HG03103 (cell line): ENCODE measurements around the gene FRMD4A.
A peak's percentile ranks its signal among the peaks of the same experiment; 100 is the strongest.
"Not testable (repeated sequence)": the region's sequence is repeated elsewhere in the genome, so short reads cannot be mapped to it uniquely, and the experiment has no call there.

Experiments used
- ATAC-seq: cut with Tn5 transposase; IDR thresholded peaks from one replicate; pipeline ENCODE4 v1.9.1; 2021; ENCODE audit warnings: low read depth; ENCODE audit not compliant: unreplicated experiment

Gene FRMD4A

GRCh38 chr10:13839030-13839429 lies 491.7 kb downstream of the FRMD4A start:
- ATAC-seq: no peak

GRCh38 chr10:13837966-13838365 lies 492.8 kb downstream of the FRMD4A start:
- no peak for ATAC-seq

GRCh38 chr10:13834581-13835286 lies 496.0 kb downstream of the FRMD4A start:
- no peak for ATAC-seq

GRCh38 chr10:13831711-13832141 lies 499.0 kb downstream of the FRMD4A start:
- peak; percentile 82 for ATAC-seq

- no peak for ATAC-seq
Measured at GRCh38 chr10:13830385-13830784, 500.3 kb downstream of the FRMD4A start.

GRCh38 chr10:13829790-13830189 lies 500.9 kb downstream of the FRMD4A start:
- no peak for ATAC-seq

GRCh38 chr10:13828284-13828683 lies 502.4 kb downstream of the FRMD4A start:
- ATAC-seq: not testable (repeated sequence)

GRCh38 chr10:13827076-13827797 lies 503.5 kb downstream of the FRMD4A start:
- ATAC-seq: no peak

GRCh38 chr10:13823709-13824405 lies 506.9 kb downstream of the FRMD4A start:
- ATAC-seq: no peak

GRCh38 chr10:13823096-13823708 lies 507.5 kb downstream of the FRMD4A start:
- no peak for ATAC-seq

- no peak for ATAC-seq
Measured at GRCh38 chr10:13822490-13822889, 508.2 kb downstream of the FRMD4A start.

- no peak for ATAC-seq
Measured at GRCh38 chr10:13820964-13821337, 509.8 kb downstream of the FRMD4A start.

- ATAC-seq: no peak
Measured at GRCh38 chr10:13820119-13820963, 510.4 kb downstream of the FRMD4A start.

- ATAC-seq: no peak
Measured at GRCh38 chr10:13816195-13816925, 514.4 kb downstream of the FRMD4A start.

GRCh38 chr10:13815756-13816155 lies 515.0 kb downstream of the FRMD4A start:
- ATAC-seq: no peak

GRCh38 chr10:13813550-13813949 lies 517.2 kb downstream of the FRMD4A start:
- ATAC-seq: no peak

- no peak for ATAC-seq
Measured at GRCh38 chr10:13812804-13813203, 517.9 kb downstream of the FRMD4A start.

GRCh38 chr10:13810568-13810967 lies 520.2 kb downstream of the FRMD4A start:
- ATAC-seq: no peak

GRCh38 chr10:13809427-13809826 lies 521.3 kb downstream of the FRMD4A start:
- no peak for ATAC-seq
